Frontal cortex (tissue), 4 donors: Measurements from ENCODE around the gene NAT16. TPM values are rescaled to one million over a fixed set of nuclear protein-coding genes. Genes with fewer than 3 reads are reported as not detected.
"Not testable (repeated sequence)": the region's sequence is repeated elsewhere in the genome, so short reads cannot be mapped to it uniquely, and the experiment has no call there.

Source experiments
- DNase-seq, 2 donors: peaks; one replicate each; pipeline ENCODE4 v3.0.0; 2012; ENCODE audit warnings: low spot score in 2 of 2
- FAIRE-seq: peaks from 2 replicates; lab custom pipeline; 2012; peaks lifted over from hg19 to GRCh38; lab: Jason Lieb, UNC
- total RNA-seq: library from RNA; depleted of rRNA; stranded (reverse); fragments of >200 nt; gene quantifications from one replicate; pipeline ENCODE4 v1.2.3, GENCODE V29; 2014
- donor health status: control.
- donor health status: control.
- donor health status: control.

The NAT16 gene
- total RNA-seq, 1 donor from 2014 or later, result 0.82 TPM

DNA sequence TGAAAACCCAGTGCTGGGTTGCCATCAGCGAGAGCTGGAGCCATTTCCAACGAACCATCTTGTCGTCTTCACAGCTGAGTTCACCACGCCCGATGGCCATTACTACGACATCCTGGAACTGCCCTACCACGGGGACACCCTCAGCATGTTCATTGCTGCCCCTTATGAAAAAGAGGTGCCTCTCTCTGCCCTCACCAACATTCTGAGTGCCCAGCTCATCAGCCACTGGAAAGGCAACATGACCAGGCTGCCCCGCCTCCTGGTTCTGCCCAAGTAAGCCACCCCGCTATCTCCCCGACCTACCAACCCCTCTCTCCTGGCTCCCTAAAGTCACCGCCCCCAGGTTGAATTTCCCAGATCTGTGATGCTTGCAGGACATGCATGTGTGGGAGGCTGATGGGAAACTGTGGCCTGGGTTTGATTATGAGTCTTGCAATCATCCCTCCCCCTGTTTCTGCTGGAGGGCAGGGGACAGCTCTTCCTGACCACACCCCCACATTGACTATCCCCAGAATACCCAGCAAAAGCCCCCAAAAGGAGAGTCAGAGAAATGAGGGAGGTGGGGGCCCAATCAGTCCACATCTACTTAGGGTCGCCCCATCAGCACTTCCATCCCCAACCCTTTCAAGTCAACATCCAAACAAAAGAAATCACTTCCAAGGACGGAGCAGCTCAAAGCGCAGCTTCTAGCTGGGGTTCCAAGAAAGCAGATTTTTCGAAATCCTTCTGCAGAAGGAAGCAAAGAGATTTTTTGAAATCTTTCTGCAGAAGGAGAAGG is 46.3 kb downstream of the NAT16 start:
- no peak for DNase-seq

GRCh38 chr7:101132626-101133600 is 47.2 kb downstream of the NAT16 start:
- not testable (repeated sequence) for DNase-seq, FAIRE-seq

More for the DNA sequence above, 46.3 kb downstream of the NAT16 start:
- no peak for FAIRE-seq

GRCh38 chr7:101129603-101130117 is 50.4 kb downstream of the NAT16 start:
- DNase-seq, result no peak
- no peak for FAIRE-seq

DNA sequence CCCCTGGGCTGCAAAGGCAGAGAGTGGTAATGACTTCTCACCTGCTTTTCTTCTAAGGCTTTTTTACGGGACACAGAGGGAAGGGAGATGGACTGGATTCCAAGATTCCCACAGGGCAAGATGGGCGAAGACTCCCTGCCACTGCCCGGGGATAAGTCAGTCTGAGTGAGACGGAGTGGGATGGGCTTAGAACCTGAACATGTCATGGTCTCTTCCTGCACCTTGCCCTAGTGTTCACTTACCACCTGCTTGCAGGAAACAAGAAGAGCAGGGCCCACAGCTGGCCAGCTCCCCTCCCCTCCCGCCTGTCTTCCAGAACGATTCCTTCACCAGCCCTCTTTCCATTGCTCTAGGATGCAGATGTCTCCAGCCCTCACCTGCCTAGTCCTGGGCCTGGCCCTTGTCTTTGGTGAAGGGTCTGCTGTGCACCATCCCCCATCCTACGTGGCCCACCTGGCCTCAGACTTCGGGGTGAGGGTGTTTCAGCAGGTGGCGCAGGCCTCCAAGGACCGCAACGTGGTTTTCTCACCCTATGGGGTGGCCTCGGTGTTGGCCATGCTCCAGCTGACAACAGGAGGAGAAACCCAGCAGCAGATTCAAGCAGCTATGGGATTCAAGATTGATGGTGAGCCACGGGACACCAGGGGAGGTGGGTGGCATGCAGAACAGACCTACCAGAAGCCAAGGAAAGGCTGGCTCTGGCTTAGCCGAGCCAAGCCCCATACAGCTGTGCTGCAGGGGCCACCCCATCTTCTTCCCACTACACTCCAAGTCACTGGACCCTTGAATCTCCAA is 51.9 kb downstream of the NAT16 start:
- no peak for FAIRE-seq
- no peak for DNase-seq

DNA sequence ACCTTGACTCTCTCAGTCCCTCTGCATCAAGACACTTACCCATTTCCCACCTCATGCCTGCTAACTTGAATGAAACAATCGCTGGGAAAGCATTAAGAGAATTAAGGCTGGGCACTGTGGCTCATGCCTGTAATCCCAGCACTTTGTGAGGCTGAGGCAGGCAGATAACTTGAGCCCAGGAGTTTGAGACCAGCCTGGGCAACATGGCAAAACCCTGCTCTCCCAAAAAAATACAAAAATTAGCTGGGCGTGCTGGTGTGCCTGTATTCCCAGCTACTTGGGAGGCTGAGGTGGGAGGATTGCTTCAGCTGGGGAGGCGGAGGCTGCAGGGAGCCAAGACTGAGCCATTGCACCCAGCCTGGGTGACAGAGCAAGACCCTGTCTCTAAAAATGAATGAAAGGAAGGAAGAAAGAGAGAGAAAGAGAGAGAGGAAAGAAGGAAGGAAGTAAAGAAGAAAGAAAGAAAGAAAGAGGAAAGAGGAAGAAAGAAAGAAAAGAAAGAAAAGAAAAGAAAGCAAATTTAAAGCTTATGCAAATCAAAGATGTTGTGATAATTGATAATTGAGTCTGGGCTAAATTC is 52.5 kb downstream of the NAT16 start:
- FAIRE-seq, result no peak
- no peak for DNase-seq

DNA sequence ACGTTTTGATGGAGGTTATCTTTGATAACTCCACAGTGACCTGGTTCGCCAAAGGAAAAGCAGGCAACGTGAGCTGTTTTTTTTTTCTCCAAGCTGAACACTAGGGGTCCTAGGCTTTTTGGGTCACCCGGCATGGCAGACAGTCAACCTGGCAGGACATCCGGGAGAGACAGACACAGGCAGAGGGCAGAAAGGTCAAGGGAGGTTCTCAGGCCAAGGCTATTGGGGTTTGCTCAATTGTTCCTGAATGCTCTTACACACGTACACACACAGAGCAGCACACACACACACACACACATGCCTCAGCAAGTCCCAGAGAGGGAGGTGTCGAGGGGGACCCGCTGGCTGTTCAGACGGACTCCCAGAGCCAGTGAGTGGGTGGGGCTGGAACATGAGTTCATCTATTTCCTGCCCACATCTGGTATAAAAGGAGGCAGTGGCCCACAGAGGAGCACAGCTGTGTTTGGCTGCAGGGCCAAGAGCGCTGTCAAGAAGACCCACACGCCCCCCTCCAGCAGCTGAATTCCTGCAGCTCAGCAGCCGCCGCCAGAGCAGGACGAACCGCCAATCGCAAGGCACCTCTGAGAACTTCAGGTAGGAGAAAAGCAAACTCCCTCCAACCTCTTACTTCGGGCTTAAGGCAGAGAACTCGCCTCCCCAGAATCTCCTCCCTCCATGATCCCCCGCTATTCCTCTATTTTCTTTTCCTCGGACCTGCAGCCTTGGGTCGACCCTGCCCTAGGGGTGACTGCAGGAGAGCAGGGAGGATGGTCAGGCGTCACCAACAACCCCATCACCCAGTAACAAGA is 53.2 kb downstream of the NAT16 start, which contains the start of gene SERPINE1:
Gene SERPINE1, plus strand, starts transcription at position 454 of the 809 bp plus-strand sequence. CDS start 1,290 bp downstream, outside the sequence.
- no peak for FAIRE-seq
- DNase-seq, result peak in 1 of 2 donors; percentile 69

GRCh38 chr7:101125989-101126650 is 54.0 kb downstream of the NAT16 start:
- DNase-seq (peak in 1 of 2 donors; percentile 45), FAIRE-seq (no peak)

DNA sequence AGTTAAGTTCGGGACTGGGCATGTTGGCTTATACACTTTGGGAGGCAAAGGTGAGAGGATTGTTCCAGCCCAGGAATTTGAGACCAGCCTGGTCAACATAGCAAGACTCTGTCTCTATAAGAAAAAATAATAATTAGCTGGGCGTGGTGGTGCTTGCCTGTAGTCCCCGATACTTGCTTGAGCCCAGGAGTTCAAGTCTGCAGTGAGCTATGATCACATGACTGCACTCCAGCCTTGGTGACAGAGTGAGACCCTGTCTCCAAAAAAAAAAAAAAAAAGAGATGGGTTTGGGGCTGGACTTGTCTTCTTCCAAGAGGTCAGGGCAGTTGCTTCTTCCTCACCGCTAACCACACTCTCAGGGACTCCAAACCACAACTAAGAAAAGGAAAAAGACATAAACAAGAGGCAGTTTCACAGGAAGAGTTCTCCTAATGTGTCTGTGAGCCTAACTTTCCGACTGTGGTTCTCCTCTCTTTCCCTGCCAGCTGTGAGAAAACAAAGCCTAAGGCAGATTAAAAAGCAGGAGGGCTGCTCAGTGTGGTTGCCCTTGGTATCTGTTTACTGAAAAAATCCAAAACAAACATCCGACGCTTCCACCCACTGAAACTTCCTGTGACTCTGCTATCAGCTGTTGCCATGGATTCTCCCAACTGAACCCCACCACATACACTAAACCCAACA is 55.6 kb downstream of the NAT16 start:
- FAIRE-seq (no peak), DNase-seq (no peak)

DNA sequence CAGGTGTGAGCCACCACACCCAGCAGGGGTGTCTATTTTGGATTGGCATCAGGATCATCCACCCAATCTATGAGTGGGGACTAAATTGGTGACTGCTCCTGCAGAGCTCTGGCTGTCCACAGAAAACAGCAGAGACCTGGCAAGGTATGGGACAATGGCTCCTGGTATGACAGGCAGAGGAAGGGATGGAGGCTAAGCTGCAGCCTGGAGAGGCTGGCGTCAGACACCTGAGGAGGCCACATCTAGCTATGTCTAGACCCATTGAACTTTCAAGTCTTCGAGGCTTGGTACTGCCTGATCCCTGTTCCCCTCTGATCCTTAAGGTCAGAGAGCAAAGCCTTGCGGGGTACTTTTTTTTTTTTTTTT is 56.4 kb downstream of the NAT16 start:
- FAIRE-seq (no peak), DNase-seq (no peak)

DNA sequence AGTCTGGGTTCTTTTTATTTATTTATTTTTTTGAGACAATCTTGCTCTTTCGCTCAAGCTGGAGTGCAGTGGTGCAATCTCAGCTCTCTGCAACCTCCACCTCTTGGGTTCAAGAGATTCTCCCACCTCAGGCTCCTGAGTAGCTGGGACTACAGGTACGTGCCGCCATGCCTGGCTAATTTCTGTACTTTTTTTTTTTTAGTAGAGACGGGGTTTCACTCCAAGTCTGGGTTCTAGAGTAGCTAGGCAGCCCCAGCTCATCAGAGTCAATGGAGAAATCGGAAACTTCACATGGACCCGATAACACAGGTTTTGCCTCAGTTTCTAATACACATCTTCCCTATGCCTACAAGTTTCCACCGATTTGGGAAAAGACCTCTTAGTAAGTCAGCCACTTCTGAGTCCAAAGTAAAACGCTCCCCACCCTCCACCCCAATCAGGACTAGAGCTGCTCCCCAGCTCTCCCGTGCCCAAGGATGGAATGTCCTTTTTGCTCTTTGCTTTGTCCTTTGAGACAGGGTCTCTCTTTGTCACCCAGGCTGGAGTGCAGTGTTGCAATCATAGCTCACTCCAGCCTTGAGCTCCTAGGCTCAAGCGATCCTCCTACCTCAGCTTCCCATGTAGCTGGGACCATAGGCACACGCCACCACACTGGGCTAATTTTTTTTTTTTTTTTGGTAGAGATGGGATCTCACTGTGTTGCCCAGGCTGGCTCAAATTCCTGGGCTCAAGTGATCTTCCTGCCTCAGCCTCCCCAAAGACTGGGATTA is 57.0 kb downstream of the NAT16 start:
- DNase-seq, result no peak
- FAIRE-seq, result no peak

- peak in 1 of 2 donors; percentile 43 for DNase-seq
- no peak for FAIRE-seq
These were observed 57.8 kb downstream of the NAT16 start for GRCh38 chr7:101121991-101122932.

GRCh38 chr7:101121631-101121990 is 58.5 kb downstream of the NAT16 start:
- not testable (repeated sequence) for FAIRE-seq, DNase-seq
